Hematopoietic multipotent progenitor cell treated with erythropoietin and hydrocortisone succinate and interleukin-3 and kit ligand, for 17 days (in vitro differentiated cells): ENCODE data around the gene WNK3.
"Not testable (repeated sequence)": the region's sequence is repeated elsewhere in the genome, so short reads cannot be mapped to it uniquely, and the experiment has no call there.

ENCODE experiments used
- DNase-seq: peaks from one replicate; pipeline ENCODE4 v3.0.0-alpha.2; 2015; ENCODE audit warnings: low spot score

The WNK3 gene

DNA sequence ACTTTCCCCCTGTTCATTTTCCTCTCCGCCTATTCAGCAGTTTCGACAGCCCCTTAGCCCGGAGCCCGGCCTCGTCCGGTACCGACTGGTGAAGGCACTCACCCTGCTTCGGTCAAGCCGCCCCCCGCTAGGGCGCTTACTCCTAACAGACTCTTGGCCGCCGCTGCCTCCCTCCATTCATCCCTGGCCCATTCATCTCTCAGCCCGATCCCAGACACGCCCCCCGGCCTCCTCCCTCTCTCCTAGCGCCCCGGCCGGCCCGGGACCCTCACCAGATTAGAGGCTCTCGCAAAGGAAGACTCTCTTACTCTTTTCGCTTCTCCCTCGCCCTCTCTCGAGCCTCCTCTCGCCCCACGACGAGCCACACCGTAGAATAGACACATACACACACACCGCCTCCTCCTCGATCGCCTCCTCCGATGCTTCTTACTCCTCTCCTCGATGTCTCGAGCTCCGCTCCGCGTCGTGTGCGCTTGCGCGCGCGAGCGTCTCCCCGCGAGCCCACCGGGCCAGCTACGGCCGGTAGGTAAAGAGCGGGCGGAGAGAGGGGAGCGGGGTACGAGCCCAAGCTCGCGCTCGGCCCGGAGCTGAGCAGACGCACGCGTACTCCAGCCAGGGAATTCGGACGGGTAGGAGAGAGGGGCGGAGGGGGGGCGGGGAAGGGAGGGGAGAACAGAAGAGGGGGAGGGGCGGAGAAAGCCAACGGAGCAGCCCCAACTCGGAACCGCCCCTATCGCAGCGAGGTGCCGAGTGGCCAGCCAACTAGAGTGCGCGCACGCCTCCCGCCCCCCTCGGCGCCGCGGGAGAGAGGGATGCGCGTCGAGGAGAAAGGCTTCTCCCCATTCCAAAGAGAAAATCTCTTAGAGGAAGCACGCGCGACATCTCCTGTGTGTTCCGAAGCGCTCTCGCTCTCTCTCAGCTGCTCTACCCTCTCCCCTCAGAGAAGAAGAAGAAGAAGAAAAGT lies at the start of gene WNK3:
WNK3 (minus strand) TSS at position 633 of the 964 bp plus-strand sequence.
- DNase-seq, result no peak

- no peak for DNase-seq
These were observed 49.4 kb upstream of the WNK3 start for GRCh38 chrX:54407266-54407665.

GRCh38 chrX:54397113-54397512 lies 39.3 kb upstream of the WNK3 start:
- DNase-seq, result no peak

DNA sequence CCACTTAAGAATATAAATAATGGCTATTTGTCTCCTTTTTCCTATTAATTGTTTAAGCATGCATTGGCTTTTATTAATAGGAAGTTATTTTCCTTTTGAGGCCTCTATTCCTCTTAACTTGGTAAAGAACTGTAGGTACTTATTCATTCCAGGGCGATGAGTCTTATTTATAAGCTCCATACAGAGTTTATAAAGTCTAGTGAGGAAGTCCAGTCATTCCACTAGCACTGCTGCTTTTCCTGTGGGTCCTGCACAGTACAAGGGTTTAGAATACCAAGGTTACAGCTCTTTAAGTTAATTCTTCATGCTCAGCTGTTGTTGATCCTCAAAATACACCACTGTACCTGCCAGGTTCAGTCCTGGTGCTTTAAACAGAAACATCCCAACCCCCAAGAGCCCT lies 28.5 kb upstream of the WNK3 start:
- DNase-seq, result no peak

GRCh38 chrX:54384661-54385060 lies 26.8 kb upstream of the WNK3 start:
- not testable (repeated sequence) for DNase-seq

DNA sequence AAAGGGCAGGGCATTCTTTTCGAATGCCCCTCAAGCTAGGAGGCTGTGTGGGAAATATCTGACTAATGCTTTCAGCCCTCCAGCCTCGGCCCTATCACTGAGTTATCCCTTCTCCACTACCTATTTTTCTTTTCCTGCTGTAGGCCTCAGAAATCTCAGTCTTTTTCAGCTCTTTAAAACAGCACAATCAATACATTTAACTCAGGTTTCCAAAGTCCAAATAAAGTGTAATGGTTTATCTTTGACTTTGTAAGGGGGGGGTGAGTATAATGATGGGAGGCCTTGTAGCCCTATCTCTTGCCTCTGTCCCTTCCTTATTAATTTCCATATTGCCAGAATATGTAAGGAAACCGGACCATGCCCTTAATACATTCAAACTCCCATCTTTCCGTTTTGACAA lies 1.6 kb upstream of the WNK3 start:
- DNase-seq, result no peak

- DNase-seq, result no peak
These were observed 772 bp upstream of the WNK3 start for GRCh38 chrX:54358424-54359211.

- no peak for DNase-seq
These were observed 5.2 kb downstream of the WNK3 start for GRCh38 chrX:54352677-54353076.

GRCh38 chrX:54337383-54337782 lies 20.5 kb downstream of the WNK3 start:
- DNase-seq, result not testable (repeated sequence)

DNA sequence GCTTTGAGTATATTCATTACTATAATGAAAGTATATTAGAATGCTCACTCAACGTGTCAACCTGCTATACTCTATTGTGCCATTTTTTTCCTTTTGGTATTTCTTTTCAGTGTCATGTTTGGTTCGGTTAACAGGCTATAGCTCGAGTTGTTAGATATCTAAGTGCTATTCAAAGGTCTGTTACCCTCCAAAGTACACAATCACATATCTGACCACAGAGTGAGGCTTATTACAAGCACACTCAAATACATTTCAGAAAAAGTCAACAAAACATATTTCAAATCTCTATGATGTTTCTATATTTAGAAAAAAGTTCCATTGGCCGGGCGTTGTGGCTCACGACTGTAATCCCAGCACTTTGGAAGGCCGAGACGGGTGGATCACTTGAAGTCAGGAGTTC lies 32.8 kb downstream of the WNK3 start:
- no peak for DNase-seq

- no peak for DNase-seq
These were observed 37.8 kb downstream of the WNK3 start for GRCh38 chrX:54320067-54320466.

DNA sequence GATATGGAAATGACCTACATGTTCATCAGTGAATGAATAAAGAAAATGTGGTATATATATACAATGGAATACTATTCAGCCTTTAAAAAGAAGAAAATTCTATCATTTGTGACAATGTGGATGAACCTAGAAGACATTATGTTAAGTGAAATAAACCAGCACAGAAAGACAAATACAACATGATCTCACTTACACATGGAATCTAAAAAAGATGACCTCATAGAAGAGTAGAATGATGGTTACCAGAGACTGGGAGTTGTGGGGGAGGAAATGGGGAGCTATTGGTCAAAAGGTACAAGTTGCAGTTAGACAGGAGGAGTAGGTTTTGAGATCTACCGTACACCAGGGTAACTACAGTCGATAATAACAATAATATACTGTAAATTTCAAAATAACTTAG lies 51.5 kb downstream of the WNK3 start:
- no peak for DNase-seq

GRCh38 chrX:54301516-54301915 lies 56.3 kb downstream of the WNK3 start:
- no peak for DNase-seq

- DNase-seq, result no peak
These were observed 63.5 kb downstream of the WNK3 start for GRCh38 chrX:54294306-54294705.

DNA sequence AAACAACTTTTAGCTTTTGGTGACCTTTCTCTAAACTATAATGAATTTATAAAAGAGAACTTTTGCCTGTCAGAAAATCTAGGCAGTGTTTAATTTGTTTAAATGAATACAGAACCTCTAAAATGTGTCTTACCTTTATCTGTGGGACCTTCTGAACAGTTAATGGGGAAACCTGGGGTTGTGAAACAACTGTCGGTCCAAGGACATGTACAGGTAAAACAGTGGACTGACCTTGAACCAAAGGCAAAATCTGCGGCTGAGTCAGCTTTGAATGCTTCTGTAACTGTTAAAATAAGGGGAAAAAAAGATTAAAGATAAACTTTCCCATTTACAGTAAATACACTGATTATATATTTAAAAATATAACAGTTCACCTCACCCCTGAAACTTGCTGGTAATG lies 65.1 kb downstream of the WNK3 start:
- no peak for DNase-seq

- DNase-seq, result no peak
These were observed 66.1 kb downstream of the WNK3 start for GRCh38 chrX:54291758-54292157.

- DNase-seq, result no peak
These were observed 68.9 kb downstream of the WNK3 start for GRCh38 chrX:54288968-54289367.

GRCh38 chrX:54288277-54288676 lies 69.6 kb downstream of the WNK3 start:
- no peak for DNase-seq

DNA sequence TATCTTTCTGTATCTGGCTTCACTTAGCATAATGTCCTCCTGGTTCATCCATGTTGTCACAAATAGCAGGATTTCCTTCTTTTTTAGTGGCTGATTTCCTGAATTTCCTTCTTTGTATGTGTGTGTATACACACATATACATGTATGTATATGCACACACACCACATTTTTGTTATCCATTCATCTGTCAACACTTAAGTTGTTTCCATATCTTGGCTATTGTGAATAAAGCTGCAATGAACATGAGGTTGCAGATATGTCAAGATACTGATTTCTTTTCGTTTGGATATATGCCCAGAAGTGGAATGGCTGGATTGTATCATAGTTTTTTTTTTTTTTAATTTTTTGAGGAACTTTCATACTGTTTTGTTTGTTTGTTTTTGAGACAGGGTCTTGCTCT lies 76.2 kb downstream of the WNK3 start:
- no peak for DNase-seq

DNA sequence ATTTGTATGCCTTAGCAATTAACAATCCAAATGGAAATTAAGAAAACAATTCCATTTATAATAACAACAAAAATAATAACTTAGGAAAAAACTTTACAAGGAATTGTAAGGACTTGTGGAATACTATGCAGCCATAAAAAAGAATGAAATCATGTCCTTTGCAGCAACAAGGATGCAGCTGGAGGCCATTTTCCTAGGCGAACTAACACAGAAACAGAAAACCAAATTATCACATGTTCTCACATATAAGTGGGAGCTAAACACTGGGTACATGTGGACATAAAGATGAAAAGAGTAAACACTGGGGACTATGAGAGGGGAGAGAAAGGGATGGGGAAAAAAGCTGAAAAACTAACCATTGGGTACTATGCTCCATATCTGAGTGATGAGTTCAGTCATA lies 77.4 kb downstream of the WNK3 start:
- DNase-seq, result no peak

- no peak for DNase-seq
These were observed 86.2 kb downstream of the WNK3 start for GRCh38 chrX:54271664-54272063.

DNA sequence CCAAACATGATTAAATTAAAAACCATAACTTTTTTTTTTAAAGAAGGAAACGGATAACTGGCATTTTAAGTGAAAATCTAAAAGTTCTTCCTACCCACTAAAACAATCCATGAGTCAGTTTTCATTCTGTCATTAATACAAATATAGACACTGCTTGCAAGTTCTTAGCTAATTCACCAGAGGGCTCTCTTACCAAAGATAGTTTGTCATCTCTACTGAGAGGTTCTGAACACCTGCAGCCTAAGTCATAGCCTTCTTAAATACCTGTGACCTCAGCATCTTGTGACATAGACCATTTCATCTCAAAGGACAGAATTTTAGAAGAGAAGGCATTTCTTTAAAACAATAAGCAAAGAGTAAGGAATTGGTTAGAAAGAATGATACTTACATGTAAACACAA lies 109.5 kb downstream of the WNK3 start:
- no peak for DNase-seq

DNA sequence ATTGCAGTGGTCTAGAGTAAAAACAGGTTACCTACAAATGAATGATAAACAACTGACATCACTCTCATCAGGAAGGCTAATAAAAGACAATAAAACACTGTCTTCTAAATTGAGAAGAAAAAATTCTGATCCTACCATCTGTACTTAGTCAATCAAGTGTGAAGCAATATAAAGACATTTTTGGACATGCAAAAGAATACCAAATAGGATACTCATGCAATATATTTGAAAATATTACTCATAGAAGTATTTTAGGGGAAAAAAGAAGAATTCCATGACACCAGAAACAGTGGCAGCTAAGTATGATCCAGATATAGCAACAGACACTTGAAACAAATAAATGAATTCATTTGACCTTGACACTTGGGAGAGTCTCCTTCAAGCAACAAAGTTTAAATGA lies 111.0 kb downstream of the WNK3 start:
- no peak for DNase-seq
